GM12874 (cell line): Measurements from ENCODE around the gene BLOC1S1.

ENCODE experiments used
- TF ChIP-seq, protein P1 (sequence below): IDR thresholded peaks from 2 replicates; pipeline ENCODE4 v1.5.1; 2011; ENCODE audit warnings: low read depth, mild to moderate bottlenecking, control low read depth, low read length, moderate library complexity; ENCODE audit not compliant: insufficient read depth

BLOC1S1 gene

DNA sequence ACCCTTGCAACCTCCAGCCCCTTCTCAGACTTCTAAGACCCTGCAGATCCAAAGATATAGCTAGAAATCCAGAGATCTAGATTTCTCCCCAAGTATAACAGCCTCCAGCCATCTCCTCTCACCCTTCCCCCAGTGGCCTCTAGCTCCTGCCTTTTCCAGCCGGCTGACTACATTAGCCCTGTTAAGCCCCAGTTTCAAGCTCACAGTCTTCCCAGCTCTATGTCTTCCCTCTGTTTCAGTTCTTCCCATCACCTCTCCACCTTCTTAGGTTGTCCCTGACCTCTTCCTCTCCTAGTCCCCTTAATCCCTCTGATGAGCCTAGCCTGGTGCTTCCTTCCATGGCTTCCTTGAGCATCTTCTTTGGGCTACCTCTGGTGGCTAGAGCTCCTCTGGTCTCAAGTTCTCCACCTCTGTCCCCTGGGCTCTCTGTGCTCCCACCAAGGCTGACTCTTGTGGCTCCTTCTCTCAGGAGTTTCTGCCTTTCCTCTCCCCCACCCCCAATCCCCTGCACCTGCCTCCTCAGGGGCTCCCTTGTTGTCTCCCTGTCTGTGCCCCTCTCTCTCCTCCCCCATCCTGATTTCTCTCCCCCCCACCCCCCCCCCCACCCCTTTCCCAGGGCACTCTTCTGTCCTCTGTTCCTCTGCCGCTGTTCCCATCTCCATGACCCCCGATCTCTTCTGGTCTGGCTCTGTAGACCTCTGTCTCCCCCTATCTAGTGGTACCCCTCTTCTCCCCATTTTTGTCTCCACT, 26.3 kb downstream of the BLOC1S1 start:
- TF ChIP-seq, protein P1, sequence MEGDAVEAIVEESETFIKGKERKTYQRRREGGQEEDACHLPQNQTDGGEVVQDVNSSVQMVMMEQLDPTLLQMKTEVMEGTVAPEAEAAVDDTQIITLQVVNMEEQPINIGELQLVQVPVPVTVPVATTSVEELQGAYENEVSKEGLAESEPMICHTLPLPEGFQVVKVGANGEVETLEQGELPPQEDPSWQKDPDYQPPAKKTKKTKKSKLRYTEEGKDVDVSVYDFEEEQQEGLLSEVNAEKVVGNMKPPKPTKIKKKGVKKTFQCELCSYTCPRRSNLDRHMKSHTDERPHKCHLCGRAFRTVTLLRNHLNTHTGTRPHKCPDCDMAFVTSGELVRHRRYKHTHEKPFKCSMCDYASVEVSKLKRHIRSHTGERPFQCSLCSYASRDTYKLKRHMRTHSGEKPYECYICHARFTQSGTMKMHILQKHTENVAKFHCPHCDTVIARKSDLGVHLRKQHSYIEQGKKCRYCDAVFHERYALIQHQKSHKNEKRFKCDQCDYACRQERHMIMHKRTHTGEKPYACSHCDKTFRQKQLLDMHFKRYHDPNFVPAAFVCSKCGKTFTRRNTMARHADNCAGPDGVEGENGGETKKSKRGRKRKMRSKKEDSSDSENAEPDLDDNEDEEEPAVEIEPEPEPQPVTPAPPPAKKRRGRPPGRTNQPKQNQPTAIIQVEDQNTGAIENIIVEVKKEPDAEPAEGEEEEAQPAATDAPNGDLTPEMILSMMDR: no peak

DNA sequence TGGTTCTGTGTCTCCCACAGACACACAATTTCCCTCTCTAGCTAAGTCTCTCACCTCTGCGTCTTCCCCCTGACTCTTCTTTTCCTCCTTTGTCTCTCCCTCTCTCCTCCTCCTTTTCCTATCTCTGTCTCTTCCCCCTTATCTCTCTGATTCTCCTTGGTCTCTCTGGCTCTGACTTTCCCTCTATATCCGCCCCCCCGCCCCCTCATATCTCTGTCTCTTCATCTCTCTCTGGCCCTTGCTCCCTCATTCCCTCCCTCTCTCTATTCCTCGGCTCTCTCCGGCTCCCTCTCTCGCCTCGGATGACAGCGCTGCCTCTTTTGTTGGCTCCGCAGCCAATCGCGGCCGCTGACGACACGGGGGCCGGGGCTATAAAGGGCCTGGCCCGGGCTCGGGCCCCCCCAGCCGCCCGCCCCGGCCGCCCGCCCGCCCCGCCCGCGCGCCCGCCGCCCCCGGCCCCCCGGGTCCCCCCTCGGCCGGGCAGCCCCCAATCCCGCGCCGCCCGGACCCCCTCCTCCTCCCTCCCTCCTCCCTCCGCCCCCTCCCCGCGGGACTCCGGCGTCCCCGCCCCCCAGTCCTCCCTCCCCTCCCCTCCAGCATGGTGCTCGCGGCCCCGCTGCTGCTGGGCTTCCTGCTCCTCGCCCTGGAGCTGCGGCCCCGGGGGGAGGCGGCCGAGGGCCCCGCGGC, 27.0 kb downstream of the BLOC1S1 start, which contains the start of gene GDF11:
TSS of gene GDF11 (plus strand) at position 404 of the 687 bp plus-strand sequence. CDS start at position 599, 195 bp downstream.
- TF ChIP-seq, protein P1: no peak

DNA sequence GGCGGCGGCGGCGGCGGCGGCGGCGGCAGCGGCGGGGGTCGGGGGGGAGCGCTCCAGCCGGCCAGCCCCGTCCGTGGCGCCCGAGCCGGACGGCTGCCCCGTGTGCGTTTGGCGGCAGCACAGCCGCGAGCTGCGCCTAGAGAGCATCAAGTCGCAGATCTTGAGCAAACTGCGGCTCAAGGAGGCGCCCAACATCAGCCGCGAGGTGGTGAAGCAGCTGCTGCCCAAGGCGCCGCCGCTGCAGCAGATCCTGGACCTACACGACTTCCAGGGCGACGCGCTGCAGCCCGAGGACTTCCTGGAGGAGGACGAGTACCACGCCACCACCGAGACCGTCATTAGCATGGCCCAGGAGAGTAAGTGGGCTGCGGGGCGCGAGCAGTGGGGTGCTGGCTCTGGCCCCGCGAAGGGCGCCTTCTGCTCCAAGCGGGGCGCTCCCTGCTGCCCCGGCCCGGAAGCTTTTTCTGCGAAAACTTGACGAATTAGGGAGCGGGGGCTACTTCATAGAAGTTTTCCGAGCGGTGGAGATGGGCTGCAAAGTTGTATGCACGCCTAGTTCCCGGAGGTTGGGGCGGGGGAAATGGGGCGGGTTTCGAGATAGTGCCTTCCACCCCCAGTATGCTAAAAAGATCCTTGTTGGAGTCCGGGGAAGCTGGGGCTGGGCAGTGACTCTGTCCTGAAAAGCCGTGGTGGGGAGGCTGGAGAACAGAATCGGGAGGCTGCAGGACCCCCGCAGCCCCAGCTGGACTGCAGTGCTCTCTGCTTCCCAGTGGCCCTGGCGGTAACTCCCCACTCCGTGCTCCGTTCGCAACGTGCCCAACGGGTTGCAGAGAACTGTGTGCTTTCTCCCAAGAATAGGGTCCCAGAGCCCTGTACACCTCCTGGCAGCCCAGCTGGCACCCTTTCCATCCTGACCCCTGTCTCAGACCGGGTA, 27.8 kb downstream of the BLOC1S1 start:
- TF ChIP-seq, protein P1: 0 out of 2 replicates have a peak, but pooled peaks have one; percentile 15

DNA sequence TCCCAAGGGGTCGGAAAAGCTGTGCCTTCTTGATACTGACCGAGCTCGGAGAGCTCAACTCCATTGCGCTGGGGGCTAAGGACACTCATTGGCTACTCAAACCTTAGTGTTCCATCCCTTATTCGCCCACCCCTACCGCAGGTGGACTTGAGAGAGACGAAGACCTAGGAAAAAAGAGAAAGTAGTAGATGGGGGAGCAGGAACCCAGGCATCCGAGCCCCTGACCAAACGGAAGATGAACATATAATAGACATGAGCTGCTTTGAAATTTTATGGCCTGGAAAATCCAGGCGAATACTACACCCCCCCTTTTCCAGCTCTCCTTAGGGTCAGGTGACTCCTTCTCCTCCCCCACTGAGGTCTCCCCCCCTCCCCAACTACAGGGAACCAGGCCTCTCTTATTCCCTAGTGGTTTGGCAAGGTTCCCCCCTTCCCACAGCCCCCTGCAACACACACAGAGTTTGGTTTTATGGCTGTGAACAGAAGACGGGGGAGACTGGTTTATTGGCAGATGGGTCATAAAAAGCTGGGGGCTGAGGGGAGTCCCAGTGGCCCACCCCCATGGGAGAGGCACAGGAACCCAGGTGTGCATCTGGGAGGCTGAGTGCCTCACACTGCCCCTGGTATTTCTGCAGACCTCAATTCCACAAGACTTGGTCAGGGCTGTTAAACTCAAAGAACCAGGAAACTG, 28.6 kb downstream of the BLOC1S1 start:
- TF ChIP-seq, protein P1: no peak

DNA sequence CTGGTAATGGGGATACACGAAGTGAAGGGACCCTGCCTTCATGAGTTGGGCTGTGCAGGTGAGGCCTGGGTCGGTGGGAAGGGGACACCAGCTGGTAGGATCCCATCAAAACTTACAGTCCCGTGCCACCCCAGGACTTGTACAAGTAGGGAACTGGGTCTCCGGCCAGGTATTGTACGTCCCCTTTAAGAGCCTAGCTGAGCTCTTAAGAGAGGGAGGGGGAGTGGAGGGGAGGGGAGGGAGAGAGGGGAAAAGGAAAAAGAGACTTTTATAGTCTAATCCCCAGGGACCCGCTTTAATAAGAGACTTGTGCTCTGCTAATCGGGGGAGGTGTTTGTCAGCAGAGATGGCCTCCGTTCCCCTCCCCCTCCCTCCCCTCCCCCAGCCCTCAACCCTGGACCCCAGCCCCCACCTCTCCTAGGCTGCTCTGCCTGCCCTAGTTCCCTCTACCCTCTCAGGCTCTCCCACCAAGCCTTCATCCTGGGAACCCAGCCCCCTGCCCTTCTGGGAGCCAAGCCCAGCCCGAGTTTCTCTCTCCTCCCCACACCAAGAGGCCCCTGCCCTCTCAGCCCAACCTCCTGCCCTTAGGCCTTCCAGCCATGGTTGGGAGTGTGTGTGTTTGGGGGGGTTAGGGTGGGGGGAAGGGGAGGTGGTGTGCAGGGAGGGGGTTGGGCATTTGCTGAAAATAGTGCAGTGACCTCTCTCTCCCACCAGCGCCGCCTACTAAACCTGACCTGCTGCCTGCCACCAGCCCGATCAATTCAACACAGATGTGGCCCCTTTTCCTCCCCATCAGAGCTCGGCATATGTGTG, 29.7 kb downstream of the BLOC1S1 start:
- TF ChIP-seq, protein P1: no peak

DNA sequence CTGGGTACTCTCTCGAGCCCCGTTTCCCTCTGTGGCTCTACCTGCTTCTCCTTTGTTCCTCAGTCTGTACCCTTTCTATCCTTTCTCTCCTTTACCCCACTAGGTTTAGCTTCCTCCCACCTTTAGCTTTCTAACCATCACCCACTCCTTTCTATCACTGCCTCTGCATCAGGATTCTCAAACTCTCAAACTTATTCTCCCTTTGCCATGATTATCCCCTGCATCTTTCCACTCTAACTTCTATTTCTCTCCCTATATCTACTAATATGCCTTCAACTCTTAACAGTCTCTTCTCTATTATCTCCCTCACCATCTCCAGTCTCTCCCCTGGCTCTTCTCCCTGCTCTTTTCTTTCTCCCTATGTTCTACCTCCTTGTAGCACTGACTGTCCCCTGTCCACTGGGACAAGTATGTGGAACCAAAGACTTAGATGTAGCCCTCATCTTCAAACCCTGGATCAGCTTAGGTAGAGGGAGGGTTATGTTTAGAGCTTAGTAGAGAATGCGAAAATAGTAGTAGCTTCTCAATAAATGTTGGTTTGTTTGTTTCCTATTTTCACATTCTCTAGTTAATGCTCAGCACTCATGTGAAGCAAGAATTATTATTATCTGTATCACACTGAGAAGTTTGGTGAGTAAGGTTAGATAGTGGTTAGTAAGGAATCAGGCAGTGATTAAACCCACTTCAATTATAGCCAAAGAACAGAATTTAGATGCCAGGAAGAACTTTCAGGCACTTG, 30.5 kb downstream of the BLOC1S1 start:
- TF ChIP-seq, protein P1: no peak
